Activated CD4-positive, alpha-beta memory T cell treated with anti-CD3 and anti-CD28 coated beads for 36 hours (primary cell): ENCODE results near the gene SPNS2. TPM values are rescaled to one million over a fixed set of nuclear protein-coding genes. Genes with fewer than 3 reads are reported as not detected.

ENCODE experiments used
- CTCF ChIA-PET: fragments of 350-600 bp; sonication (Branson Sonifier 250); formaldehyde crosslinking; loops from one replicate; lab custom pipeline; 2021; ENCODE audit warnings: antibody characterized with exemption, inconsistent platforms; lab: Charles Lee
- POLR2A ChIA-PET: fragments of 350-600 bp; sonication (Branson Sonifier 250); formaldehyde crosslinking; loops from one replicate; lab custom pipeline; 2021; ENCODE audit warnings: antibody characterized with exemption; lab: Charles Lee
- DNase-seq: peaks from one replicate; pipeline ENCODE4 v3.0.0-alpha.2; 2020
- H3K27ac Mint-ChIP-seq: one replicate; pipeline ENCODE4 v1.8.0; 2021; ENCODE audit warnings: mixed read lengths
- H3K27me3 Mint-ChIP-seq: one replicate; pipeline ENCODE4 v1.8.0; 2021; ENCODE audit warnings: mixed read lengths
- H3K36me3 Mint-ChIP-seq: one replicate; pipeline ENCODE4 v1.8.0; 2021; ENCODE audit warnings: mixed read lengths
- H3K4me1 Mint-ChIP-seq: one replicate; pipeline ENCODE4 v1.8.0; 2021; ENCODE audit warnings: low read depth, mixed read lengths
- H3K4me3 Mint-ChIP-seq: one replicate; pipeline ENCODE4 v1.8.0; 2021; ENCODE audit warnings: mild to moderate bottlenecking, mixed read lengths
- H3K9me3 Mint-ChIP-seq: one replicate; pipeline ENCODE4 v1.8.0; 2021; ENCODE audit warnings: mixed read lengths
- intact Hi-C: fragments of 100-400 bp; cut with micrococcal nuclease; formaldehyde crosslinking; loops from one replicate; pipeline ENCODE4 v1.15.1; 2023
- total RNA-seq, 2 experiments: library from RNA; stranded (reverse); gene quantifications; one replicate each; pipeline ENCODE4 v1.2.3, GENCODE V29; 2021

The SPNS2 gene, protein sequence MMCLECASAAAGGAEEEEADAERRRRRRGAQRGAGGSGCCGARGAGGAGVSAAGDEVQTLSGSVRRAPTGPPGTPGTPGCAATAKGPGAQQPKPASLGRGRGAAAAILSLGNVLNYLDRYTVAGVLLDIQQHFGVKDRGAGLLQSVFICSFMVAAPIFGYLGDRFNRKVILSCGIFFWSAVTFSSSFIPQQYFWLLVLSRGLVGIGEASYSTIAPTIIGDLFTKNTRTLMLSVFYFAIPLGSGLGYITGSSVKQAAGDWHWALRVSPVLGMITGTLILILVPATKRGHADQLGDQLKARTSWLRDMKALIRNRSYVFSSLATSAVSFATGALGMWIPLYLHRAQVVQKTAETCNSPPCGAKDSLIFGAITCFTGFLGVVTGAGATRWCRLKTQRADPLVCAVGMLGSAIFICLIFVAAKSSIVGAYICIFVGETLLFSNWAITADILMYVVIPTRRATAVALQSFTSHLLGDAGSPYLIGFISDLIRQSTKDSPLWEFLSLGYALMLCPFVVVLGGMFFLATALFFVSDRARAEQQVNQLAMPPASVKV
- under 1 TPM; 0.15 to 0.24 TPM for total RNA-seq

DNA sequence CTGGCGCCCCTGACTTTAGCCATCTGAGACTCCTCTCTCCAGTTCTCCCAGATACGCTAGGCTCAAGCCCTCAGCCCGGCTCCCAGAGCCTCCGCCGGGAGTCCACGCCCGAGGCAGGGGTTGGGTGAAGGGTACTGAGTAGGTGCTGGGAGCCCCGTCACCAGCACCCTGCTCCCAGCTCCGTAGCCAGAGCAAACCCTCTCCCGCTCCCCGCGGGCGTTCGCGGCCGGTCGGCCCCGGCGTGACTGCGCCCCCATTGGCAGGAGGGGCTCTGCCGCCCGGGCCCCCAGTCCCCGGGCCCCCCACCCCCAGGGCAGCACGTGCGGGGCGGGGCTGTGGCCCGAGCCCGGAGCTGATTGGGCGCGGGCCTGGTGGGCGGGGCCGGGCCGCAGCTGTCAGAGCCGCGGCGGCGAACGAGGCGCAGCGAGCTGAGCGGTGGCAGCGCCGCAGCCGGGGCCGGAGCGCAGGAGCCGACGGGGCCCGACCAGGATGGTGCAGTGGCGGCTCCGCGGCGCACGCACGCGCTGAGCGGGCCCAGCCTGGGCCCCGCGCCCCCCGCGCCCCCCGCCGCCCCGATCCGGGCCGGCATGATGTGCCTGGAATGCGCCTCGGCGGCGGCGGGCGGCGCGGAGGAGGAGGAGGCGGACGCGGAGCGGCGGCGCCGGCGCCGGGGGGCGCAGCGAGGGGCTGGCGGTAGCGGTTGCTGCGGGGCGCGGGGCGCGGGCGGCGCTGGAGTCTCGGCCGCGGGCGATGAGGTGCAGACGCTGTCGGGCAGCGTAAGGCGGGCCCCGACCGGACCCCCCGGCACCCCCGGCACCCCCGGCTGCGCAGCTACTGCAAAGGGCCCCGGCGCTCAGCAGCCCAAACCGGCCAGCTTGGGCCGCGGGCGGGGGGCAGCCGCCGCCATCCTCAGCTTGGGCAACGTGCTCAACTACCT lies at the start of gene SPNS2:
Gene SPNS2 (plus strand): TSS at position 421 of the 937 bp plus-strand sequence. CDS start 167 bp downstream, at position 588.
- Mint-ChIP-seq H3K27ac (no peak within 1 kb of the TSS), H3K4me1 (peaks cover 13% of the 10 kb centered on the region), H3K27me3 (peaks cover 28% of the 10 kb centered on the region), H3K9me3 (no peaks in the 10 kb centered on the region), H3K36me3 (no peaks in the 10 kb centered on the region), H3K4me3 (peak within 1 kb of the TSS; percentile 65)
- POLR2A ChIA-PET: interaction anchor here (1.2 to 1.3 kb wide), 2 partner anchors 13 to 52 kb away, joined by 3 read pairs; no protein-coding TSS in a partner anchor
- DNase-seq: peak; percentile 64
- intact Hi-C loops: no loop called here
- CTCF ChIA-PET: interaction anchor here (0.8 to 2.1 kb wide), 5 partner anchors 56 to 103 kb away, joined by 3 to 7 read pairs (median 3); partner anchors contain the start of gene MYBBP1A

DNA sequence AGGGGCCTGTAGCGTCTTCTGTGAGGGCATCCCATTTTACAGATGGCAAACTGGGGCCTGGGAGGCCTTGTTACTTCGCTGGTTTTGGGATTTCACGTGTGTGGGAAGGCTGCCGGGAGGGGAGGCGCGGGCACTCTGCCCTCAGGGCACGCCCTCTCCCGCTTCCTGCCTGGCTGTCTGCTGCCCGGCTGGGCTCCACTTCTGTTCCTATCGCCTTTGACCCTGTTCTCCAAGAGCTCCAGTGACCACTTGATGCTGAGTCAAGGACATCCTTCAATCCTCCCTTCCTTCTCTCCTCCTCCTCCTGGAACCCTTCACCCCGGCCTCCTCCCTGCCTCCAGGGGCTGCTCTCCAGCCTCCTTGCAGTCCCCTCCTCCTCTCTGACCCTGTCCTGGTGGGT lies 48.9 kb upstream of the SPNS2 start:
- no peak overlapping the region for H3K27ac Mint-ChIP-seq
- H3K36me3 Mint-ChIP-seq: no peaks in the 10 kb centered on the region
- no peaks in the 10 kb centered on the region for H3K27me3 Mint-ChIP-seq
- no peak for DNase-seq
- H3K4me3 Mint-ChIP-seq: no peak overlapping the region
- POLR2A ChIA-PET: no interaction called here
- H3K4me1 Mint-ChIP-seq: no peaks in the 10 kb centered on the region
- CTCF ChIA-PET: no interaction called here
- H3K9me3 Mint-ChIP-seq: no peaks in the 10 kb centered on the region
- intact Hi-C loops: no loop called here

DNA sequence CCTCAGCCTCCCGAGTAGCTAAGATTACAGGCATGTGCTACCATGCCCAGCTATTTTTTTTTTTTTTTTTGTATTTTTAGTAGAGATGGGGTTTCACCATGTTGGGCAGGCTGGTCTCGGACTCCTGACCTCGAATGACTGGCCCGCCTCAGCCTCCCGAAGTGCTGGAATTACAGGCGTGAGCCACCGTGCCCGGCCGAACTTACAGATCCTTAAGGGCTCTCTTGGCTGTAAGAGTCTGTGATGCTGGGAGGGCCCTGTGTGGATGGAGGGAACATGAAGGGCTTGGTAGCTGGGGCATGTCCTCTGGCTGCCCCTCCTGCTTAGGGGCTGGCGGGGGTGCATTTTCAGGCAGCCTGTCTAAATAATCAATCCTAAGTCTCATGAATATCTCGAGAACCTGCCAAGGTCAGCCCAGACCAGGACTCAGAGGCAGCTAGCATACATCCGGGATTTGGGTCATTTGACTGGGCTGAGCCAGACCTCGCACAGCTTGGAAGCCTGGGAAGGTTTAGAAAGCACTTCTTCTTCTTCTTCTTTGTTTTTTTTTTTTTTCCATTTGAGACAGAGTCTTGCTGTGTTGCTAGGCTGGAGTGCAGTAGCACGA lies 47.9 kb upstream of the SPNS2 start:
- no peak overlapping the region for H3K4me3 Mint-ChIP-seq
- no peaks in the 10 kb centered on the region for H3K4me1 Mint-ChIP-seq
- intact Hi-C loops: no loop called here
- no peaks in the 10 kb centered on the region for H3K36me3 Mint-ChIP-seq
- no peaks in the 10 kb centered on the region for H3K27me3 Mint-ChIP-seq
- DNase-seq: no peak
- ChIA-PET CTCF (no interaction called here), POLR2A (no interaction called here)
- no peak overlapping the region for H3K27ac Mint-ChIP-seq
- no peaks in the 10 kb centered on the region for H3K9me3 Mint-ChIP-seq

DNA sequence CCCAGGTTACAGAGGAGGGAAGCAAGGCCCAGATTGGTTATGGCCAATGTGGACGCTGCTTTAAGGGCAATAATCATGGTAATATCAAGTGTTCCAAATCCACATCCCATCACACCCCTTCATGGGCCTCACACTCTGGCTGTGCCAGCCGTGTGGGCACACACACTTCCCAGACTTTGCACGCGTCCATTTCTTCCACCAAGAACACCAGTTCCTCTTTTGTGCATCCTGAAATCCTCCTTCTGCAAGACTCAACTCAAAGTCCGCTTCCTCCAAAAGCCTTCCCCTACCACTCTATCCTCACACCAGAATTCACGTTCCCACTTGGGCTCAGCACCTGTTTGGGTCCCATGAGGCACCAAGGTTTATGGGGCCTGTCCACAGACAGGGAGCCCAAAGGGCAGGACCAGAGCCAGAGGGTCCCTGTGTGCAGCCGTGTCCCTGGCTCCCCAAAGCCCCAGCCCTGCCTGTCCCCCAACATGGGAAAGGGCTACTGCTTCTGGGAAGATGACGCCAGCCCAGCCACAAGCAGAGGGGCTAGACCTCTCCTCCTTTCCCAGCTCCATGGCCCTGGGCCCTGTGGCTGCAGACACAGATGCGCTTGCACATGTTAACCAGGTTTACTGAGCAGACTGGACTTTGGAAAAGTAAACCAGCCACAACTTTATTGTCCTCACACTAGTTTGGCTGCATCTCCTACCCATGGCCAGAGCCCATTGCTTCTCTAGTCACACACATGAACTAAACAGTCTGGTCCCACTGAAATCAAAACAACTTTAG lies 44.7 kb upstream of the SPNS2 start:
- Mint-ChIP-seq H3K9me3 (no peaks in the 10 kb centered on the region), H3K4me1 (no peaks in the 10 kb centered on the region), H3K4me3 (no peak overlapping the region), H3K27me3 (no peaks in the 10 kb centered on the region), H3K36me3 (no peaks in the 10 kb centered on the region), H3K27ac (no peak overlapping the region)
- intact Hi-C loops: no loop called here
- CTCF ChIA-PET: interaction anchor here (0.5 kb wide), 1 partner anchor 1088 kb away, joined by 3 read pairs; no protein-coding TSS in a partner anchor
- DNase-seq: no peak
- POLR2A ChIA-PET: no interaction called here

DNA sequence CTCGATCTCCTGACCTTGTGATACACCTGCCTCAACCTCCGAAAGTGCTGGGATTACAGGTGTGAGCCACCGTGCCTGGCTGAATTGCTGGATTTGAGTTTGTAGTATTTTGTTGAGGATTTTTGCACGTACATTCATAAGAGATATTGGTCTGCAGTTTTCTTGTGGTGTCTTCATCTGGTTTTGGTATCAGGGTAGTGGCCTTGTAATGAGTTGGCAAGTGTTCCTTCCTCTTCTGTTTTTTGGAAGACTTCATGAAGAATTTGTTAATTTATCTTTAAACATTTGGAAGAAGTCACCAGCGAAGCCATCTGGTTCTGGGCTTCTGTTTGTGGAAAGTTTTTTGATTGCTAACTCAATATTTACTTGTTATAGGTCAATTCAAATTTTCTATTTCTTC lies 38.0 kb upstream of the SPNS2 start:
- H3K27ac Mint-ChIP-seq: no peak overlapping the region
- CTCF ChIA-PET: no interaction called here
- DNase-seq: no peak
- intact Hi-C loops: no loop called here
- no peak overlapping the region for H3K4me3 Mint-ChIP-seq
- H3K4me1 Mint-ChIP-seq: no peaks in the 10 kb centered on the region
- peaks cover 7% of the 10 kb centered on the region for H3K36me3 Mint-ChIP-seq
- no peaks in the 10 kb centered on the region for H3K27me3 Mint-ChIP-seq
- POLR2A ChIA-PET: no interaction called here
- peaks cover 12% of the 10 kb centered on the region for H3K9me3 Mint-ChIP-seq

DNA sequence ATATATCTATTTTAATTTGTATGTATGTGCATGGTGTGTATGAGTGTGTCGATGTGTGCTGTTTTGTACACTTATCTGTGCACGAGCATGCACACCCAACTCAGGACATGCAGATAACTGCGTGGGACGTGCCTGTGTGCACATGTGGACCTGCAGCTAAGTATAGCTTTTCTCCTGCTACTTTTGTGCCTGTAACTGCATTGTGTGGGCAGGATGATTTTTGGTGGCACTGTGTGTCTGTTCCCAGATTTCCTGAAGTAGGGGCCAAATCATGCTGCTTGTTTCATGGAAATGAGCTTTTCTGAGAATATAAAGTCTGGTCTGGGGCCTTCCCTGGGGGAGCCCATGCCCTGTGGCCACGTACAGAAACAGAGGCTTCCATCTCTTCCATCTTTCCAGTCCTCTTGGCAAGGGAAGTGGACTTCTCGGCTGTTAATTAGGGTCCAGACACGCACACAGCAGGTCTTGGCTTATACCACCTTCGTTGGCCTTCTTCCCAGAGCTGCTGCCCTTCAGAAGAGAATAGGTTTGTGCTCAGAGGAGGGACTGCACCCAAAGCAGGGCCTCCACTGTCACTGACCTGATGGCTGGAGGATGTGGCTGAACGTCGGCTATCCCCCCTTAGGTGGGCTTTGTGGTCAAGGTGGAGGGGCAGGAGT lies 34.7 kb upstream of the SPNS2 start:
- CTCF ChIA-PET: no interaction called here

DNA sequence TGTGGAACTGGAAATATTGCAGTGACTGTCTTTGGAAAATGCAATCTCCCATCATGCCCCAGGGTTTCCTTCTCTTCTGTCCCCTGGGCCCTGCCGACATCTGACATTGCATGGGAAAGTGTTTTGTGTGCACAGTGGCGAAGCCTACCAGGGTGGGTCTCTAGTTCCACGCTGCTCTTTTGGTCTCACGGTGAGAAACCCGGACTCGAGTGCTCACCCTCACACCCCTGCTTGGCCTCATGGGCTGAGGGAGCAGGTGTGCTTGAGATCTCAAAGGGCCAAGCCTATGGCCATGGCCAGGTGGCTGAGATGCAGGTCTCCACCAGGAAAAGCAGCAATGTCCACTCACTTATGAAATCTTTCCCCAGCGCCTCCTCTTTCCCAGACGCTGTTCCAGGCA lies 32.9 kb upstream of the SPNS2 start:
- H3K27me3 Mint-ChIP-seq: no peaks in the 10 kb centered on the region
- no peak for DNase-seq
- H3K27ac Mint-ChIP-seq: no peak overlapping the region
- POLR2A ChIA-PET: no interaction called here
- no peak overlapping the region for H3K4me3 Mint-ChIP-seq
- CTCF ChIA-PET: no interaction called here
- H3K36me3 Mint-ChIP-seq: peaks cover under 1% of the 10 kb centered on the region
- intact Hi-C loops: no loop called here
- peaks cover 4% of the 10 kb centered on the region for H3K9me3 Mint-ChIP-seq
- no peaks in the 10 kb centered on the region for H3K4me1 Mint-ChIP-seq

More for the DNA sequence above, 34.7 kb upstream of the SPNS2 start:
- Mint-ChIP-seq H3K4me3 (no peak overlapping the region), H3K4me1 (no peaks in the 10 kb centered on the region), H3K36me3 (peaks cover 7% of the 10 kb centered on the region), H3K9me3 (peaks cover 12% of the 10 kb centered on the region), H3K27ac (no peak overlapping the region), H3K27me3 (no peaks in the 10 kb centered on the region)
- DNase-seq: no peak
- intact Hi-C loops: no loop called here
- POLR2A ChIA-PET: no interaction called here

DNA sequence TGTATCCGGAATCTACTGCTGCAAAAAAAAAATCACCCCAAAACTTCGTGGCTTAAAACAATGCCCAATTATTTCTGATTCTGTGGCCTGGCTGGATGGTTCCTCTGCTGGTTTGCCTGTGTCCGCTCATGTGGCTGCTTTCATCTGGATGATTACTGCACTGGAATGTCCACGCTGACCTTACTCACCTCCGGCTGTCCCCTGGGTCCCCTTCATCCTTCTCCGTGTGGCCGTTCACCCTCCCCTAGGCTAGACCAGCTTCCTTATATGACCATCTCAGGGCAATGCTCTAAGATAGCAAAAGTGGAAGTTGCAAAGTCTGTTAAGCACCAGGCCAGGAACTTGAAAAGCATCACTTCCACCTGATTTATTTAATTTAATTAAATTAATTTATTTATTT lies 31.4 kb upstream of the SPNS2 start:
- Mint-ChIP-seq H3K36me3 (no peaks in the 10 kb centered on the region), H3K4me3 (no peak overlapping the region), H3K27me3 (no peaks in the 10 kb centered on the region), H3K9me3 (no peaks in the 10 kb centered on the region), H3K27ac (no peak overlapping the region), H3K4me1 (no peaks in the 10 kb centered on the region)
- intact Hi-C loops: no loop called here
- ChIA-PET POLR2A (no interaction called here), CTCF (no interaction called here)
- no peak for DNase-seq

DNA sequence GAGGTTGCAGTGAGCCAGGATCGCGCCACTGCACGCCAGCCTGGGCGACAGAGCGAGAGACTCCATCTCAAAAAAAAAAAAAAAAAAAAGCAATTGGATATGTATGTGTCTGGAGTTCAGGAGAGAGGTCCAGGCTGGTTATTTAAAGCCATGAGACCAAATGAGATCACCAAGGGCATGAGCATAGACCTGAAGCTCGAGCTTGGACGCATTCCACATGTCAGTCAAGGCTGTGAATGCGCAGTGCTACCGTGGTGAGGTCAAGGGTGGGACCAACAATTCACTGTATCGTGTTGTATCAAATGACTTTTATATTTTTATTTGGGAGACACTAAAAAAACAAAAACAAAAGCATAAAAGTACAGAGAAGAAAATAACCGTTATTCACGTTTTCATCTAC lies 29.1 kb upstream of the SPNS2 start:
- intact Hi-C loops: no loop called here
- H3K9me3 Mint-ChIP-seq: no peaks in the 10 kb centered on the region
- no peaks in the 10 kb centered on the region for H3K27me3 Mint-ChIP-seq
- CTCF ChIA-PET: no interaction called here
- no peak for DNase-seq
- H3K4me3 Mint-ChIP-seq: no peak overlapping the region
- no peaks in the 10 kb centered on the region for H3K4me1 Mint-ChIP-seq
- H3K36me3 Mint-ChIP-seq: no peaks in the 10 kb centered on the region
- POLR2A ChIA-PET: no interaction called here
- no peak overlapping the region for H3K27ac Mint-ChIP-seq

DNA sequence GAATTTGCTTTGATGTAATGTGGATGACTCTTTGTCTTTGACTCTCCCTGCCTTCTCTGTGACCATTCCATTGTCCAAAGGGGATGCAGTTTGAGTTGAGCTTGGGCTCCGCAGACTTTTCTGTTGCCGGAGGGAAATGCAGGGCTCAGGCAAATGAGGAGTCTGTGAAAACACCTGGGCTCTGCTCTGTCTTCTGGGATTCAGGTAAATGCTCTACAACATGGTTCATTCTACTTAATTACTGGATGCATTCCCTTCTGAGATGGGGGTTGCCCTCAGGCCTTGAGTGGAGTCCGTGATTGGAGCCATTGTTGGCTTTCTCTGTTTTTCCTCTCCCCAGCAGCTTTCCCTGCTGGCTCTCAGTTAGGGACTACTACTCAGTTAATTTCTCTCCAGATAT lies 26.4 kb upstream of the SPNS2 start:
- no peak for DNase-seq
- Mint-ChIP-seq H3K27ac (no peak overlapping the region), H3K27me3 (no peaks in the 10 kb centered on the region), H3K4me3 (no peak overlapping the region), H3K36me3 (no peaks in the 10 kb centered on the region), H3K4me1 (peaks cover 3% of the 10 kb centered on the region), H3K9me3 (no peaks in the 10 kb centered on the region)
- ChIA-PET CTCF (interaction anchor here (0.9 kb wide), 1 partner anchor 9 kb away, joined by 3 read pairs; no protein-coding TSS in a partner anchor), POLR2A (no interaction called here)
- intact Hi-C loops: no loop called here

DNA sequence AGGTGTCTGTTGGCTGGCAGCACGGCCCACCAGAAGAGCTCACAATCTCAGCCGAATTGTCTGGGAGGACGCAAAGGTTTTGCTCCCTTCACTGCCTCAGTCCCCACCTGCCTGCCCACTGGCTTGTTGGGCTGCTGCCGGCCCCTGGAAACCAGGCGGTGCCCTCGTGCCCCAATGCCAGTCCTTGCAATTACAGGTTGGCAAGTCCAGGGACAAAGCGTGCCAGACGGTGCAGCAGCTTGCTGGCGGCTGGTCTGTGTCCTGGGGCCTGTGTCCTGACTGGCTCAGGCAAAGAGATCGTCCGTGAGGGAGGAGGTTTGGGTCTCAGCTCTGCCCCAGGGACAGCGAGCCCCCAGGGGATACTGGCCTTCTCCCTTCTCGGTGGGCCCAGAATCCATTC lies 24.6 kb upstream of the SPNS2 start:
- H3K9me3 Mint-ChIP-seq: no peaks in the 10 kb centered on the region
- no peak overlapping the region for H3K27ac Mint-ChIP-seq
- ChIA-PET POLR2A (no interaction called here), CTCF (no interaction called here)
- H3K36me3 Mint-ChIP-seq: no peaks in the 10 kb centered on the region
- no peak for DNase-seq
- H3K4me3 Mint-ChIP-seq: no peak overlapping the region
- intact Hi-C loops: no loop called here
- H3K27me3 Mint-ChIP-seq: no peaks in the 10 kb centered on the region
- H3K4me1 Mint-ChIP-seq: peaks cover 7% of the 10 kb centered on the region
